ENCODE measurements around the gene KIF6.

The KIF6 gene

GRCh38 chr6:39664173-39664572 lies 61.0 kb downstream of the KIF6 start:
- TF ChIP-seq, protein P1, sequence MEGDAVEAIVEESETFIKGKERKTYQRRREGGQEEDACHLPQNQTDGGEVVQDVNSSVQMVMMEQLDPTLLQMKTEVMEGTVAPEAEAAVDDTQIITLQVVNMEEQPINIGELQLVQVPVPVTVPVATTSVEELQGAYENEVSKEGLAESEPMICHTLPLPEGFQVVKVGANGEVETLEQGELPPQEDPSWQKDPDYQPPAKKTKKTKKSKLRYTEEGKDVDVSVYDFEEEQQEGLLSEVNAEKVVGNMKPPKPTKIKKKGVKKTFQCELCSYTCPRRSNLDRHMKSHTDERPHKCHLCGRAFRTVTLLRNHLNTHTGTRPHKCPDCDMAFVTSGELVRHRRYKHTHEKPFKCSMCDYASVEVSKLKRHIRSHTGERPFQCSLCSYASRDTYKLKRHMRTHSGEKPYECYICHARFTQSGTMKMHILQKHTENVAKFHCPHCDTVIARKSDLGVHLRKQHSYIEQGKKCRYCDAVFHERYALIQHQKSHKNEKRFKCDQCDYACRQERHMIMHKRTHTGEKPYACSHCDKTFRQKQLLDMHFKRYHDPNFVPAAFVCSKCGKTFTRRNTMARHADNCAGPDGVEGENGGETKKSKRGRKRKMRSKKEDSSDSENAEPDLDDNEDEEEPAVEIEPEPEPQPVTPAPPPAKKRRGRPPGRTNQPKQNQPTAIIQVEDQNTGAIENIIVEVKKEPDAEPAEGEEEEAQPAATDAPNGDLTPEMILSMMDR (IDR thresholded peaks at IDR 0.05; ENCODE audit: low read depth, low read length), result no peak
- DNase-seq (ENCODE audit: extremely low read depth, low read depth), result no peak

- TF ChIP-seq, protein P1 (IDR thresholded peaks at IDR 0.05; ENCODE audit: low read depth, low read length), result no peak
These were observed 67.7 kb downstream of the KIF6 start for GRCh38 chr6:39657355-39658135.

DNA sequence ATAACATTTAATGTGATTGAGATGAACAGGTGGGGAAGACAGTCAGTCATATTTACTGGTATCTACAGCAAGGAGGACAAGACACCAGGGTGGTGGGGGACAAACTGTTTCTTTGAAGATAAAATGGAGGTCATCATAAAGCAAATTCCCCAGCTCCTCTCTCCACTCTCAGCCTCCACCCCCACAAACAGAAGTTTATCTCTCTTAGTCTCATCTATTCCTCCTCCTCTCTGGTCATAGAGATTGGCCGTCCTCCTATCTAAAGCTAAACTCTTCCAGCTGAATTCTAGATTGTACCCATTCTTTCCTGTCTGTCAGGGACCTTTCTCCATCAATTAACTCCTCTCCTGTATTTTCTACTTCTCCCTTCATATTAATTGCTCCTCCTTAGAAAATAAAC lies 71.1 kb downstream of the KIF6 start:
- TF ChIP-seq, protein P1 (IDR thresholded peaks at IDR 0.05; ENCODE audit: low read depth, low read length), result no peak
- DNase-seq (ENCODE audit: extremely low read depth, low read depth), result no peak

More at GRCh38 chr6:39657355-39658135, 67.7 kb downstream of the KIF6 start:
- no peak for DNase-seq (ENCODE audit: extremely low read depth, low read depth)

DNA sequence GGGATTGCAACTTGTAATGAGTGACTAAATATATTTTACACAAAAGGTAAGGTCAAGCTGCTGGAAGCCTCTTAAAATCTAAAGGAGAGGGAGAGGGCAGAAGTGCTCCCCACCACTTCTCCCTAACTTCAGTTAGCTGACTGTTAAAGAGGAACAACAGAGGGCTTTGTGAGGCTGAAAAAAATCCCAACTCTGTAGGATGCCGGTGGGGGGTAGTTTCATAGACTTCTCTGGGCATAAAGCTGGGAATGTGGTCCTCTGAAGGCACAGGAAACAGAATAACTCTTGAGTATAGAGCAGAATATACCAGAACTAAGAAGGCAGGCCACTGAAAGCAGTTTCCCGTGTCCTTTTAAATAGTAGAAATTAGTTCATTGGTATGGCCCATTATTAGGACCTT lies 71.6 kb downstream of the KIF6 start:
- TF ChIP-seq, protein P1 (IDR thresholded peaks at IDR 0.05; ENCODE audit: low read depth, low read length), result no peak
- DNase-seq (ENCODE audit: extremely low read depth, low read depth), result no peak

DNA sequence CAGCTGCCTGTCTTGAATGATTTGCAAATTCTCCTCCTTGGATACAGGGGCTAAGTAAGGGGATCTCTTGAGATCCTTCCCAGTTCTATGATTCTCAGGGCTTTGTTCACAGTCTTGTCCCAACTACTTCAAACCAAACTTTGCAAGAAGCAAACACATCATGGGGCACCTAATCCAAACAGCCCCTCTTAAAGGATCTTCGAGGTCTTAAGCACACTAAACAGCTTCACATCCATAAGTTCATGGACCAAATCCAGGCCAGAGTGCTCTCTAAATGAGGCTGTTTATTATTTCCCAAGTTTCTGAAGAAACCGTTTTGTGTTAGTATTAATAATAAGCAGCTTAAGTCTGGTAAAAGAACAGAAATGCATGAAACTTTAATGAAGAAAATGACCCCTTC lies 75.2 kb downstream of the KIF6 start:
- TF ChIP-seq, protein P1 (IDR thresholded peaks at IDR 0.05; ENCODE audit: low read depth, low read length), result no peak
- DNase-seq (ENCODE audit: extremely low read depth, low read depth), result no peak

DNA sequence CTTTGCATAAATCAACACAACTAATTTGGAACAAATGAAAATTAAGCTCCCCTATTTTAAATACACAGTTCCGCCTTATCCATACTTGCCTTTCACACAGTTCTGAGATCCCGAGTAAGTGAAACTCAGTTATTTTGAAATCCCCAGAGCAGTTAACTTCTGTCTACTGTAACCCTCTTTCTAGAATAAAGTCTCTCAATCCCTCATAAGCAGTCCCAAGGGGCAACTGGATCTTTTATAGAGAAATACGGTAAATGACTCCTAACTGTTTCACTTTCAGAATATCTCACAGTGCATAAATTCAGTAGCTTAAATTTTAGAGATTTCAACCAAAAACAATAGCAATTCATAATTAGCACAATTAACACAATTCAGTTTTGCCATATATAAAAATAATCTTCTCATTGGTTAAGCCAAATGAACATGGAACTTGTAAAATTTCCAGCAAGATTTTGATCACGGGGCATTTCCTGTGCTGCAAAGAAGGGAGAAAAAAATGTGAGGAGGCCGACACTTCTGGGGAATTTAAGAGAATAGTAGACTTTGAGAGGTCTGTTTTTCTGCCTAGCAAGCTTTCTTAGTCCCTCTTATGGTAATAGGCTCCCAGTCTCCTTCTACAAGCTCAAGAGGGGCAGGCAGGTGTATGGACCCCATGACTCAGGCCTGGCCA lies 78.3 kb downstream of the KIF6 start:
- TF ChIP-seq, protein P1 (IDR thresholded peaks at IDR 0.05; ENCODE audit: low read depth, low read length), result no peak
- no peak for DNase-seq (ENCODE audit: extremely low read depth, low read depth)

DNA sequence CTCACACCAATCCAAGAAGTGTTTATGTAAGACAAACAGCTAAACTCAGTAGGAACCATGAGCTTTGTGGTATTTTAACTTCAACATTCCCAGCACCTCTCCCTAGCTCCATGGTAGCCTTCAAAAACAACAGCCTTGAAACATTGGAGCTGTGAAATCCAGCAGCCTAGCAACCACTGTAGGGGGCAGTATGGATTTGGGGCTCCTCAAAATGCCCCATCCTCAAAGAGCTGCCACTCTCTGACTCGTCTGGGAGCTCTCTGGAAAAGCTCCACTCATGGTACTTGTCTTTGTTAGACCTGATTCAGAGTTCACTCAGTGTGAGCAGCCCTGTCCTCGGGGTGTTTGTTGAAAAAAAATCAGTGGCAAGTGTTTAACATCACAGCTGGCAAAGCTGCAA lies 82.9 kb downstream of the KIF6 start:
- TF ChIP-seq, protein P1 (IDR thresholded peaks at IDR 0.05; ENCODE audit: low read depth, low read length), result no peak
- no peak for DNase-seq (ENCODE audit: extremely low read depth, low read depth)

Measured in AG09319 (cell line).